ENCODE results near the gene SPATA21. TPM values are rescaled to one million over a fixed set of nuclear protein-coding genes. Genes with fewer than 3 reads are reported as not detected.

Gene SPATA21
- polyA plus RNA-seq, 1 donor (not counting 4 experiments of a cell fraction or from before 2014, with no cell fraction given): 0.04 TPM

GRCh38 chr1:16441282-16441665 lies 4.0 kb upstream of the SPATA21 start:
- no peaks in the 10 kb centered on the region for H3K9me1 ChIP-seq (ENCODE audit: control insufficient read depth, extremely low read depth, insufficient read depth, low read length)
- no peak for FAIRE-seq
- dilution Hi-C loops (cut with MboI; ENCODE audit: extremely low pct_ligation_motif_present, low sequenced_read_pairs): no loop called here
- peak overlapping the region; percentile 86 to 99 (median 97) for H3K4me3 ChIP-seq (ENCODE audit: control insufficient read depth in 2 of 3, extremely low read depth in 1 of 3, insufficient read depth in 2 of 3, low read depth in 1 of 3, low read length in 3 of 3)
- peaks cover 50% of the 10 kb centered on the region for H3K79me2 ChIP-seq (ENCODE audit: control insufficient read depth, insufficient read depth, low read length)
- H3K4me1 ChIP-seq (ENCODE audit: control insufficient read depth, extremely low read depth, insufficient read depth, low read length): peaks cover 3% of the 10 kb centered on the region
- no peak for TF ChIP-seq CTCF (optimal IDR thresholded peaks at IDR 0.05 in 1 of 3, IDR thresholded peaks at IDR 0.05 in 1 of 3, conservative IDR thresholded peaks at IDR 0.05 in 1 of 3; ENCODE audit: extremely low read depth in 1 of 3, insufficient read depth in 2 of 3, low read length in 3 of 3)
- TF ChIP-seq EZH2 (IDR thresholded peaks at IDR 0.05; ENCODE audit: low read length): no peak
- H3K27ac ChIP-seq (ENCODE audit: control insufficient read depth, insufficient read depth, low read length): peak overlapping the region; percentile 85
- H4K20me1 ChIP-seq (ENCODE audit: control insufficient read depth, extremely low read depth, insufficient read depth, low read length): no peaks in the 10 kb centered on the region
- H3K4me2 ChIP-seq (ENCODE audit: control insufficient read depth, extremely low read depth, insufficient read depth, low read depth, low read length): peak overlapping the region; percentile 87
- H3K36me3 ChIP-seq (ENCODE audit: control insufficient read depth in 2 of 2, extremely low read depth in 1 of 2, insufficient read depth in 2 of 2, low read length in 2 of 2): peaks cover 10 to 23% of the 10 kb centered on the region in 2 experiments
- H3K27me3 ChIP-seq (ENCODE audit: control insufficient read depth, extremely low read depth, insufficient read depth, low read length): no peaks in the 10 kb centered on the region
- no peak for DNase-seq (ENCODE audit: low read depth, low spot score)
- H2AFZ ChIP-seq (ENCODE audit: control insufficient read depth, low read length): peak overlapping the region; percentile 95
- peak overlapping the region; percentile 99 for H3K9ac ChIP-seq (ENCODE audit: control insufficient read depth, extremely low read depth, insufficient read depth, low read length)
- no peaks in the 10 kb centered on the region for H3K9me3 ChIP-seq (ENCODE audit: control insufficient read depth, low read depth, low read length)

GRCh38 chr1:16440470-16441281 lies 3.5 kb upstream of the SPATA21 start, which contains the start of gene NECAP2:
Gene NECAP2 (plus strand): TSS chr1:16440724. CDS start chr1:16440762, 38 bp downstream.
- Histone ChIP-seq H3K4me2 (ENCODE audit: control insufficient read depth, extremely low read depth, insufficient read depth, low read depth, low read length) (peak within 1 kb of the TSS; percentile 87), H3K36me3 (ENCODE audit: control insufficient read depth in 2 of 2, extremely low read depth in 1 of 2, insufficient read depth in 2 of 2, low read length in 2 of 2) (peaks cover 9 to 23% of the 10 kb centered on the region in 2 experiments), H4K20me1 (ENCODE audit: control insufficient read depth, extremely low read depth, insufficient read depth, low read length) (no peaks in the 10 kb centered on the region), H3K9ac (ENCODE audit: control insufficient read depth, extremely low read depth, insufficient read depth, low read length) (peak within 1 kb of the TSS; percentile 99), H3K9me1 (ENCODE audit: control insufficient read depth, extremely low read depth, insufficient read depth, low read length) (no peaks in the 10 kb centered on the region), H3K27ac (ENCODE audit: control insufficient read depth, insufficient read depth, low read length) (peak within 1 kb of the TSS; percentile 85), H3K4me1 (ENCODE audit: control insufficient read depth, extremely low read depth, insufficient read depth, low read length) (peaks cover 3% of the 10 kb centered on the region), H2AFZ (ENCODE audit: control insufficient read depth, low read length) (peak within 1 kb of the TSS; percentile 95), H3K9me3 (ENCODE audit: control insufficient read depth, low read depth, low read length) (no peaks in the 10 kb centered on the region), H3K4me3 (ENCODE audit: control insufficient read depth in 2 of 3, extremely low read depth in 1 of 3, insufficient read depth in 2 of 3, low read depth in 1 of 3, low read length in 3 of 3) (peak within 1 kb of the TSS; percentile 86 to 99 (median 97)), H3K27me3 (ENCODE audit: control insufficient read depth, extremely low read depth, insufficient read depth, low read length) (no peaks in the 10 kb centered on the region), H3K79me2 (ENCODE audit: control insufficient read depth, insufficient read depth, low read length) (peaks cover 46% of the 10 kb centered on the region)
- FAIRE-seq: peak; percentile 58
- TF ChIP-seq EZH2 (IDR thresholded peaks at IDR 0.05; ENCODE audit: low read length) (no peak), CTCF (optimal IDR thresholded peaks at IDR 0.05 in 1 of 3, IDR thresholded peaks at IDR 0.05 in 1 of 3, conservative IDR thresholded peaks at IDR 0.05 in 1 of 3; ENCODE audit: extremely low read depth in 1 of 3, insufficient read depth in 2 of 3, low read length in 3 of 3) (peak; percentile 84 to 97 (median 90))
- dilution Hi-C loops (cut with MboI; ENCODE audit: extremely low pct_ligation_motif_present, low sequenced_read_pairs): no loop called here
- DNase-seq (ENCODE audit: low read depth, low spot score): peak; percentile 49
